Measurements from ENCODE around the gene SLC6A12.
"Not testable (repeated sequence)": the region's sequence is repeated elsewhere in the genome, so short reads cannot be mapped to it uniquely, and the experiment has no call there.

The SLC6A12 gene

DNA sequence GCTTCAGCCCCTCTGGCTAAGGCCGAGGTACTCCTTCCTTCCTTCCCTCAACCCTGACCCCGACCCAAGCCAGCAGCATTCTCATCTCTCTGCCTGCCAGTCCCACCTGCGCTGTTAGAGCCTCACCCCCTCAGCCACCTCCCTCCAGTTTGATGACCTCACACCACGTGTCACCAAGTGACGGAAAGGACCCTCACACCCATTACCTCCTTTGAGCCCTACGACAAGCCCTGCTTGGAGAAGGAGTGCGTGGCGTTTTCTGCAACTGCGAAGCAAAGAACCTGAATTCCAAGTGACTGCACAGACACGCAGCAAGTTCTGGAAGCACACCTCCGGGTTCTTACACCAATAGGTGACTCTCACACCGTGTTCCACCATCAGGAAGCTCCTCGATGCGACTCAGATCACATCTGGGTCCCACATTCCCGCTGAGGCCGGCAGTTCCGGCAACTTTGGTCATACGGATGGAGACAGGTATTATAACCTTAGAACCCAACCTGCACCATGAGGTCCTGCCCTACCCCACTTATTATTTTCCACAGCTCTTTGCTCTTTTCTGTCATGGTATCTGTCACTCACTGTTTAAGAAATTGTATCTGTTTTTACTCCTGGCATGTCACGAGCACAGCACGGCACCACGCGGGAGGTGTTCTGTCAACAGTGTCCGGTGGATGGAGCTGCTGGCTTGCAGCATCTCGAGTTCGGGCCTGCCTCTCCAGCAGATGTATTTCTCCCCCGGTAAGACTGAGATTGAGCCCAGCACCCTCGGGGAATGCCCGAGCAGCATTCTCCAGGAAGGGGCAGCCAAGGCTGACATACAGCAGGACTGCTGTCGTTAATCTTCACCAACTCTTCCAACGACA, 5.0 kb upstream of the SLC6A12 start:
- no peak overlapping the region for H3K4me3 ChIP-seq (replicated peaks; ENCODE audit: low read depth, low read length)
- TF ChIP-seq, protein P1, sequence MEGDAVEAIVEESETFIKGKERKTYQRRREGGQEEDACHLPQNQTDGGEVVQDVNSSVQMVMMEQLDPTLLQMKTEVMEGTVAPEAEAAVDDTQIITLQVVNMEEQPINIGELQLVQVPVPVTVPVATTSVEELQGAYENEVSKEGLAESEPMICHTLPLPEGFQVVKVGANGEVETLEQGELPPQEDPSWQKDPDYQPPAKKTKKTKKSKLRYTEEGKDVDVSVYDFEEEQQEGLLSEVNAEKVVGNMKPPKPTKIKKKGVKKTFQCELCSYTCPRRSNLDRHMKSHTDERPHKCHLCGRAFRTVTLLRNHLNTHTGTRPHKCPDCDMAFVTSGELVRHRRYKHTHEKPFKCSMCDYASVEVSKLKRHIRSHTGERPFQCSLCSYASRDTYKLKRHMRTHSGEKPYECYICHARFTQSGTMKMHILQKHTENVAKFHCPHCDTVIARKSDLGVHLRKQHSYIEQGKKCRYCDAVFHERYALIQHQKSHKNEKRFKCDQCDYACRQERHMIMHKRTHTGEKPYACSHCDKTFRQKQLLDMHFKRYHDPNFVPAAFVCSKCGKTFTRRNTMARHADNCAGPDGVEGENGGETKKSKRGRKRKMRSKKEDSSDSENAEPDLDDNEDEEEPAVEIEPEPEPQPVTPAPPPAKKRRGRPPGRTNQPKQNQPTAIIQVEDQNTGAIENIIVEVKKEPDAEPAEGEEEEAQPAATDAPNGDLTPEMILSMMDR (IDR thresholded peaks at IDR 0.05; ENCODE audit: low read depth, low read length, missing control alignments) = no peak
- DNase-seq (ENCODE audit: extremely low read depth, low read depth) = no peak

DNA sequence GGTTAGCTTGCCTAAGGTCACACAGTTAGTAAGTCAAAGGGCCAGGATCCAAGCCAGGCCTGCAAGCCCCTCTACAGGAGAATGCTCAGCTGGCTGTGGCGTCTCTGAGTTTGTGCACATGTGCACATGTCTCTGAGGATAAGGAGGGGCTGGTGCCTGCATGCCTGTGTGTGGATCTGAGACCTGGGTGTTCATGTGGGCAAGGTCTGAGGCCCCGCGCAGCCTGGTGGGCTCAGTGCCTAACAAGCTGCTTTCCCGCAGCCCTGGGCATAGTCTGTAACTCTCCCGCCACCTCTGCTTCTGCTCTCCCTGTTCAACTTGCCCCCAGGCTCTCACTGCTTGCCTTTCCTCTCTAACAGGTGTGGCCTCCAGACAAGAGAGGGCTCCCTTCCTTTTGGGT, 4.3 kb upstream of the SLC6A12 start:
- TF ChIP-seq, protein P1 (IDR thresholded peaks at IDR 0.05; ENCODE audit: low read depth, low read length, missing control alignments) = no peak
- DNase-seq (ENCODE audit: extremely low read depth, low read depth) = no peak
- no peak overlapping the region for H3K4me3 ChIP-seq (replicated peaks; ENCODE audit: low read depth, low read length)

DNA sequence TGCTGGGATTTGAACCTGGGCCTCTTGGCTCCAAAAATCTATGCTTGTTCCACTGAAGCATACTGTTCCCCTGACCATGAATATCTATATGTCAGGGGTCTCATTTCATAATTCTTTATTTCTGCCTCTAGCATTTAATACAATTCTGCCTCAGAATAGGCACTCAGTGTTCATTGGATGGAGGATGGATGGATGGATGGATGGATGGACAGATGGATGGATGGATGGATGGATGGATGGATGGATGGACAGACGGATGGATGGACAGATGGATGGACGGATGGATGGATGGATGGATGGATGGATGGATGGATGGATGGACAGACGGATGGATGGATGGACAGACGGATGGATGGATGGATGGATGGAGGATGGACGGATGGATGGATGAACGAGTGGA, 3.1 kb upstream of the SLC6A12 start:
- not testable (repeated sequence) for H3K4me3 ChIP-seq (replicated peaks; ENCODE audit: low read depth, low read length); DNase-seq (ENCODE audit: extremely low read depth, low read depth)

DNA sequence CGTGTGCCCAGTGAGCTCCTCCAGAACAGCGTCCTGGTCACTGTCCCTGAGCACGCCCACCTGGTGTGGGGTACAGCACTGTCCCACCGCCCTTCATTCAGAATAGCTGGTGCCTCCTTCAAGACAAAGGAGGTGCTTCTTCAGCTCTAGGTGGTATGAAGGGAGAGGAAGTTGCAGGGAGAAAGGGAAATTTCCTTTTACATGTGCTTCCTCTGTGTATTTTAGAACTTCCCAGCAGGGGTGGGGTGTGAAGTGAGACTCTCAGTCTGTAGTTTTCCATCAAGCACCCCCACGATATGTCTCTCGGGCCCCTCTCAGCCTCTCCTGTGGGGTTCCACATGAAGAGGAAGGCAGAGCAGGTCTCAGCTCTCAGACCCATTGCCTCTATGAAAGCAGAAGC, 1.2 kb upstream of the SLC6A12 start:
- H3K4me3 ChIP-seq (replicated peaks; ENCODE audit: low read depth, low read length) = no peak overlapping the region
- TF ChIP-seq, protein P1 (IDR thresholded peaks at IDR 0.05; ENCODE audit: low read depth, low read length, missing control alignments) = no peak
- DNase-seq (ENCODE audit: extremely low read depth, low read depth) = no peak

DNA sequence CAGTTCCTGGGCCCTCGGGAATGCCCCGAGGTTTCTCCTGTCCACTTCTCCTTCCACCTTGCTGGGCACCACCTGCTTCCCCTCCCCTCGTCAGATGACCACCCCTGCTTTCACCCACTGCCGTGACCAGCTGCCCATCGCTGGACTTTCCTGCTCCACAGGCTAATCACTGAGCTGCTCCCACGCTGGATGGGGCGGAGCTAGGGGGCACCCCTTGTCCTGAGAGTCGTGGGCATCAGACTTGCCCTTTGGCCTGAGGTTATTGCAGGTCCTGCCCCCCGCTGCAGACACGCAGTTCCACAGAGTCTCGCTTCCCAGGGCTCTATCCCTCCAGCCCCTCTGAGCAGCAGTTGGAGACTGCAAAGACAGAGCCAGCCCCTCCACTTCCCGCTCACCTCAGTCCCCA, 427 bp downstream of the SLC6A12 start:
- no peak for DNase-seq (ENCODE audit: extremely low read depth, low read depth)
- no peak overlapping the region for H3K4me3 ChIP-seq (replicated peaks; ENCODE audit: low read depth, low read length)
- TF ChIP-seq, protein P1 (IDR thresholded peaks at IDR 0.05; ENCODE audit: low read depth, low read length, missing control alignments) = no peak

DNA sequence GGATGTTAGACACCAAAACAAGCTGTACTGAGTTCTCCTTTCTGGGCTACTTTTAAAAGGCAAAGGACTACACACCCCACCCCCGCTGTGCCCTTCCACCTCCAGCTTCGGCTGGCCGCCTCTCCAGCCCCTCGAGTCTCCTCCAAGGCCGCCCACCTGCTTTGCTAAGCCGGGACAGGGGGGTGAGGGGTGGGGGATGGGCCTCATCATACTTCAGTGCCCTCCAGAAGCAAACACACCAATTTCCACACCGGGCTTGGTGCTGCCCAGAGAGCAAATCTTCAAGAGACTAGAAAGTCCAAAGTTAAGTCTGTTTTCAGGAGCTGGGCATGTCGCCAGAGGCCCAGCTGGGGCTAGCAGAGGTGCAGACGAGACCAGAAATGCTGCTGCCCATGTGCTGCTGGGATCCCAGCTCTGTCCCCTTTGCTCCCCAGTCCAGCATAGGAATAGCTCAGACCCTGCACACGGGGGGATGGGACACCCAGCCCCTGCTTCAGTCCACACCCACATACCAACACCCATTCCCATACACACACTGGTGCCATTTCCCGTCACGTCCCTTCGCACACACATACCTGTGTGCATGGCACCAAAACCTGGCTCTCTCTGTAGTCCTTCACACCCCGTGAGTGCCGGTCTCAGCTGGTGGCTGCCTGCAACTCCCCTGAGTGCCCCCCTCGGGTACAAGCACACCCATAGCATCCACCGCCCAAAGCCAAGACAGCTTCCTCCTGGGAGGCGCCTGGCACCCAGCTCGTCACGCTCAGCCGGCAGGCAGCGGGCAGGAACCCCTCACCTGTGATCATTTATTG, 1.0 kb downstream of the SLC6A12 start:
- TF ChIP-seq, protein P1 (IDR thresholded peaks at IDR 0.05; ENCODE audit: low read depth, low read length, missing control alignments) = no peak
- H3K4me3 ChIP-seq (replicated peaks; ENCODE audit: low read depth, low read length) = no peak overlapping the region
- no peak for DNase-seq (ENCODE audit: extremely low read depth, low read depth)

DNA sequence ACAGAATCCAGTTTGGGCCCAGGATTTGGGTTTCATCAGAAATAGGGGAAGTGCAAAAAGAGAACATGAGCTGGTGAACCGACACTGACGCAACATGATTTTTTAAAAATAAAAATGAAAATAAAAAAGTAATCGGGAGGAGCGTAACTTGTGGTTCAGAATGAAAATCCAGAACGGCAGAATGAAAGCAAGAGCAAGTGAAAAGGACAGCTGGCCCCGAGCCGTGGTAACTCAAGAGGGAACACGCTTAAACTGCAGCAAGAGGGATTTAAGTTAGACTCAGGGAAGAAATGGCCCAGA, 1.6 kb downstream of the SLC6A12 start:
- DNase-seq (ENCODE audit: extremely low read depth, low read depth) = no peak
- TF ChIP-seq, protein P1 (IDR thresholded peaks at IDR 0.05; ENCODE audit: low read depth, low read length, missing control alignments) = no peak
- no peak overlapping the region for H3K4me3 ChIP-seq (replicated peaks; ENCODE audit: low read depth, low read length)
